A673 (cell line): ENCODE results near the gene EPHB2.

Source experiments
- CTCF ChIP-seq: fragments of 300-800, 200-600 bp; sonication (generic); conservative IDR thresholded peaks from 2 replicates; pipeline ENCODE4 v1.5.1; 2017; ENCODE audit warnings: low read depth, mild to moderate bottlenecking, antibody characterized with exemption, low read length, moderate library complexity, mixed read lengths
- EZH2 ChIP-seq: fragments of 200-600 bp; sonication (generic); IDR thresholded peaks from 2 replicates; pipeline ENCODE4 v1.6.1; 2017; ENCODE audit warnings: borderline replicate concordance, low read depth, mild to moderate bottlenecking, mixed read lengths, antibody characterized with exemption, low read length; ENCODE audit not compliant: poor library complexity, severe bottlenecking

GRCh38 chr1:22917989-22918388 lies 207.3 kb downstream of the EPHB2 start:
- TF ChIP-seq CTCF (no peak), EZH2 (no peak)
